KMS-11 (cell line): ENCODE measurements around the gene AATK.
"Not testable (repeated sequence)": the region's sequence is repeated elsewhere in the genome, so short reads cannot be mapped to it uniquely, and the experiment has no call there.

Experiments
- H2AFZ ChIP-seq: fragments of 200-600 bp; sonication (generic); 2 replicates; pipeline ENCODE4 v1.6.1; 2016; ENCODE audit warnings: antibody characterized with exemption, mixed run types, low read depth
- H3K27ac ChIP-seq: fragments of 200-600 bp; sonication (generic); 2 replicates; pipeline ENCODE4 v1.6.1; 2016; ENCODE audit warnings: mild to moderate bottlenecking, mixed run types
- H3K27me3 ChIP-seq: fragments of 200-600 bp; sonication (generic); 2 replicates; pipeline ENCODE4 v1.6.1; 2017; ENCODE audit warnings: mild to moderate bottlenecking, low read depth, mixed run types, moderate library complexity; ENCODE audit not compliant: insufficient read depth
- H3K36me3 ChIP-seq: fragments of 200-600 bp; sonication (generic); 2 replicates; pipeline ENCODE4 v1.6.1; 2017; ENCODE audit warnings: mild to moderate bottlenecking, mixed run types; ENCODE audit not compliant: insufficient read depth
- H3K4me1 ChIP-seq: fragments of 200-600 bp; sonication (generic); 2 replicates; pipeline ENCODE4 v1.6.1; 2016; ENCODE audit warnings: mild to moderate bottlenecking, low read depth, mixed run types; ENCODE audit not compliant: poor library complexity, severe bottlenecking
- H3K4me2 ChIP-seq: fragments of 200-600 bp; sonication (generic); 2 replicates; pipeline ENCODE4 v1.7.0; 2016; ENCODE audit warnings: mild to moderate bottlenecking, mixed run types
- H3K4me3 ChIP-seq: fragments of 200-600 bp; sonication (generic); IDR thresholded peaks from 2 replicates; pipeline ENCODE4 v1.6.1; 2017; ENCODE audit warnings: low read depth, low read length, mixed read lengths; ENCODE audit not compliant: insufficient read depth
- H3K79me2 ChIP-seq: fragments of 200-600 bp; sonication (generic); 2 replicates; pipeline ENCODE4 v1.6.1; 2016; ENCODE audit warnings: low read depth, mixed run types; ENCODE audit not compliant: insufficient read depth
- H3K9ac ChIP-seq: fragments of 200-600 bp; sonication (generic); 2 replicates; pipeline ENCODE4 v1.6.1; 2016; ENCODE audit warnings: mild to moderate bottlenecking, mixed run types
- H4K20me1 ChIP-seq: fragments of 200-600 bp; sonication (generic); 2 replicates; pipeline ENCODE4 v1.6.1; 2016; ENCODE audit warnings: mild to moderate bottlenecking, mixed run types; ENCODE audit not compliant: insufficient read depth
- CTCF ChIP-seq: fragments of 200-600 bp; sonication (generic); conservative IDR thresholded peaks from 2 replicates; pipeline ENCODE4 v1.6.1; 2017; ENCODE audit warnings: low read depth, mild to moderate bottlenecking, antibody characterized with exemption, low read length, moderate library complexity, mixed read lengths

Gene AATK

DNA sequence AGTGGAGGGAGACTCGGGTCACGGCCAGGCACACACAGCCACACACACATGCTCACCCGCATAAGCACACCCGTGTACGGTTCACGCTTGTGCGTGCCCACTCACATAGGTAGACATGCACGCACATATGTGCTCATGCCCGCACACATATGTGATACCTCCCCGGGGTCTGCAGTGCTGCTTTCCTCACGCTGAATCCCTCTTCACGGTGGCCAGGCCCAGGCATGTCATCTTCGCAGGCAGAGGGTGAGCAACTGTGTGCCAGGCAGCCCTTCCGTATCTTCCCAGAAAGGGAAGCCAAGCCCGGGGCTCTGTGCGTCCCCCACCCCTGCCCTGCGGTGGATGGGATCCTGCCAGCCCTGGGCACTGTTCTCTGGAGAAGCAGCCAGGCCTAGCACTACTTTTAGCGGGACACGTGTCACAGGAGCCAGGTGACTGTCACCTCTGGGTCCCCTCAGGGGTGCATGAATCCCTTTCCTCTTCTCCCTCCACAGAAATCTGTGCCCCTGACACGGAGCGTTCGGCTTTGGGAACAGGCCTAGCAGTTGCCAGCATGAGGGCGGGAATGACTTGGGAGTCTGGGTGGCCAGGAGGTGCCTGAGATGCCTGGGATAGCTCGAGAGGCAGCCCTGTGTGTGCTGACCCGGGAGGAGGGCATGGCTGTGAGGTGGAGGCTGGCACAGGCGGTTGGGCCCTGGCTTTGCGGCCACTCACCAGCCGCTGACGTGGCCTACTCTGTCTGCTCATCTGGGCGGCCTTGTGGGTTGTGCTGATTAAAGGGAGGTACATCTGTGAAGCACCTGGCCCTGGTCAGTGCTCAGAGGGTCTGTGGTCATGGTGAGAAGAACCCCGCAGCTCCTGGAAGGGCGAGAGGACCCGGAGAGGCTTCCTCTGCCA, 83.6 kb downstream of the AATK start:
- H3K4me3 ChIP-seq: no peak overlapping the region
- H2AFZ ChIP-seq: no peak overlapping the region
- H3K4me1 ChIP-seq: no peaks in the 10 kb centered on the region
- peaks cover 98% of the 10 kb centered on the region for H3K27me3 ChIP-seq
- no peaks in the 10 kb centered on the region for H4K20me1 ChIP-seq
- H3K27ac ChIP-seq: no peak overlapping the region
- no peaks in the 10 kb centered on the region for H3K36me3 ChIP-seq
- H3K79me2 ChIP-seq: no peaks in the 10 kb centered on the region
- no peak overlapping the region for H3K9ac ChIP-seq
- no peak for TF ChIP-seq CTCF
- no peak overlapping the region for H3K4me2 ChIP-seq

DNA sequence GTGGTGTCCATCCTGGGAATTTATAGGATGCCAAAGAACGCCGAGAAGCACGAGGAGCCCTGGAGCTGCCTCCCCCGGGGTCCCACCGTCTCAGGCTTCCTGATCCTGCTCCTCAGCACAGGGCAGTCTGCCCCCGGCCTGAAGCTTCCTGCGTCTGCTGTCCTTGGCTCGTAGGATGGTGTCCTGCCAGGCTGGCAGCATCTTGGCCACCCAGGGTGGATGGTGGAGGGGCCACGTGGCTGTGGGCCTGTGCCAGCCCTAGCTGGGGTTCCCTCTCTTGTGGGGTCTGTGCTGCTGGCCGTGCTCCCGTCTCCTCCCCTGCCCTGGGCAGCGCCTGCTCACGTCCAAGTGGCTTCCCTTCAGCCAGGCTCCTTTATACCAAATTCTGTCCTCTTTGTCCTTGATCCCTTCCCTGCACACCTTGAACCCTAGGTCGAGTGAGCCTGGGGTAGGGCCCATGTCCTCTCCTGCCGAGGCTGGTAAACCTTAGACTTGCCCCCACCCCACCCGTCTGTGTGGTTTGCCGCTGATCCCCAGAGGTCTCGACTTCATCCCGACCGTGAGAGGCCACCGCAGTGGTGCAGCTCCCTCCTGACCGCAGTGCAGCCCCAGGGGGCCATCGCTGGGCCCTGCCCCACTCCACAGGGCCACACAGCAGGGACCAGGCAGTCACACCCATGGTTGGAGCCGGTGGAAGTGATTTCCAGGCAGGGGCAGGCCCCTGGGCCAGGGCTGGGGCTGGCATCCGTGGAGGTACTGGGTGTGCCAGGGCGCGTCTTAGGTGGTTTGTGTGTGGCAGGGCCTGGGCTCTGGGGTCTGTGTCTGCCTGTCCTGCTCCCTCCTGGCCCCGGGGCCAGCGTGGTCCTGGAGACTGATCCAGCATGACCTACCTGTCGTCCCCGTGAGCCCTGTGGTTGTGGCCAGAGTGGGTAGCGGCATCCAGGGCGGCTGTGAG, 84.5 kb downstream of the AATK start:
- Histone ChIP-seq H2AFZ (no peak overlapping the region), H3K4me2 (no peak overlapping the region), H3K4me1 (no peaks in the 10 kb centered on the region), H4K20me1 (no peaks in the 10 kb centered on the region), H3K79me2 (no peaks in the 10 kb centered on the region), H3K9ac (no peak overlapping the region), H3K36me3 (no peaks in the 10 kb centered on the region), H3K27ac (no peak overlapping the region), H3K27me3 (peaks cover 98% of the 10 kb centered on the region), H3K4me3 (no peak overlapping the region)
- TF ChIP-seq CTCF: no peak

DNA sequence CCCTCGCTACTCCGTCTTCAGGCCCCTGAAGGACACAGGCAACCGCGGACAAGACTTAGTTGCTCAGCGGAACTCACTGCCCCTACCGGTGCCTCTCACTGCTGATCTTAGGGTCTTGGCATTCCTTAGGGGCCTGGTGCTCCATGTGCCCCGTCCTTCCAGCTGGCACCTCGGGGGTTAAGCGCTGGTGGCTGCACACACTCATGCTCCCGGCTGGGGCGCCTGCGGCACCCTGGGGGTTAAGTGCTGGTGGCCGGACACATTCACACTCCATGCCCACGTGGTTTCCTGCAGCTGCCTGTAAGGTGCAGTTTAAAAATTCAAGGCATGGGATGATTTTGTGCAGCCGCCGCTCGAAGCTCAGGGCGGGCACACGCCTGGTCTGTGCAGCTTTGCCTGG, 86.0 kb downstream of the AATK start:
- H3K9ac ChIP-seq: no peak overlapping the region
- H4K20me1 ChIP-seq: no peaks in the 10 kb centered on the region
- no peak overlapping the region for H3K27ac ChIP-seq
- H3K79me2 ChIP-seq: no peaks in the 10 kb centered on the region
- no peak overlapping the region for H3K4me3 ChIP-seq
- no peak for TF ChIP-seq CTCF
- no peak overlapping the region for H2AFZ ChIP-seq
- H3K4me2 ChIP-seq: no peak overlapping the region
- H3K36me3 ChIP-seq: no peaks in the 10 kb centered on the region
- peaks cover 99% of the 10 kb centered on the region for H3K27me3 ChIP-seq
- no peaks in the 10 kb centered on the region for H3K4me1 ChIP-seq

DNA sequence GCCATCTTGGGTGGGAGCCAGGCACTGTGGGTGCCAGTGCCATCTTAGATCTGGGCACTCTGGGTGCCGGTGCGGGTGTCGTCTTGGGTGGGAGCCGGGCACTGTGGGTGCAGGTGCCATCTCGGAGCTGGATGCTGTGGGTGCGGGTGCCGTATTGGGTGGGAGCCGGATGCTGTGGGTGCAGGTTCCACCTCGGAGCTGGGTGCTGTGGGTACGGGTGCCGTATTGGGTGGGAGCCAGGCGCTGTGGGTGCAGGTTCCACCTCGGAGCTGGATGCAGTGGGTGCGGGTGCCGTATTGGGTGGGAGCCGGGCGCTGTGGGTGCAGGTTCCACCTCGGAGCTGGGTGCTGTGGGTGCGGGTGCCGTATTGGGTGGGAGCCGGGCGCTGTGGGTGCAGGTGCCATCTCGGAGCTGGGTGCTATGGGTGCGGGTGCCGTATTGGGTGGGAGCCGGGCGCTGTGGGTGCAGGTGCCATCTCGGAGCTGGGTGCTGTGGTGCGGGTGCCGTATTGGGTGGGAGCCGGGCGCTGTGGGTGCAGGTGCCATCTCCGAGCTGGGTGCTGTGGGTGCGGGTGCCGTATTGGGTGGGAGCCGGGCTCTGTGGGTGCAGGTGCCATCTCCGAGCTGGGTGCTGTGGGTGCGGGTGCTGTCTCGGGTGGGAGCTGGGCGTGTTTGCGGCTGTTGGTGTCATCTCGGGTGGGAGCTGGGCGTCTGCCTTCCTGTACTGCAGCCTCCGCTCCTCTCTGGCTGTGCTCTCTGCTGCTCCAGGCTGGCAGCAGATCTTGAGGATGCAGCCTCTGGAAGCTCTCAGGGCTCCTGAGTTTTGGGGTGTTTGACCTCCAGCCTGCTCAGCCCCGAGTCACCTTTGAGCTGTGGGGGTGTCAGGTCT, 87.8 kb downstream of the AATK start:
- not testable (repeated sequence) for H3K9ac ChIP-seq, H3K27ac ChIP-seq, H3K79me2 ChIP-seq, H2AFZ ChIP-seq, H3K36me3 ChIP-seq, H3K4me3 ChIP-seq, H4K20me1 ChIP-seq, H3K4me1 ChIP-seq, H3K4me2 ChIP-seq
- H3K27me3 ChIP-seq: peaks cover 99% of the 10 kb centered on the region
